GM23338 (cell line): ENCODE measurements around the gene PPP2R5B. TPM values are rescaled to one million over a fixed set of nuclear protein-coding genes. Genes with fewer than 3 reads are reported as not detected.

Experiments
- ATAC-seq: fragments of 200-7000 bp; cut with Tn5 transposase; 3 replicates; pipeline ENCODE4 v1.9.1; 2020
- DNase-seq: peaks from one replicate; pipeline ENCODE4 v3.0.0-alpha.2; 2015; ENCODE audit warnings: low spot score
- H2AFZ ChIP-seq: fragments of 200-600 bp; sonication (generic); 2 replicates; pipeline ENCODE4 v1.8.0; 2016; ENCODE audit warnings: antibody characterized with exemption, mild to moderate bottlenecking, moderate library complexity
- H3F3A ChIP-seq: fragments of 200-600 bp; sonication (generic); replicated peaks from 2 replicates; pipeline ENCODE4 v1.8.0; 2017; ENCODE audit warnings: antibody characterized with exemption, mixed run types, low read depth
- H3K27ac ChIP-seq: fragments of 200-600 bp; sonication (generic); 2 replicates; pipeline ENCODE4 v1.6.1; 2016; ENCODE audit warnings: low read depth
- H3K27me3 ChIP-seq: fragments of 200-600 bp; sonication (generic); 2 replicates; pipeline ENCODE4 v1.8.0; 2016; ENCODE audit warnings: mild to moderate bottlenecking, mixed run types, moderate library complexity; ENCODE audit not compliant: insufficient read depth
- H3K36me3 ChIP-seq: fragments of 200-600 bp; sonication (generic); 2 replicates; pipeline ENCODE4 v1.8.0; 2016; ENCODE audit warnings: mild to moderate bottlenecking; ENCODE audit not compliant: insufficient read depth
- H3K4me1 ChIP-seq: fragments of 200-600 bp; sonication (generic); 2 replicates; pipeline ENCODE4 v1.8.0; 2016; ENCODE audit warnings: mild to moderate bottlenecking, moderate library complexity; ENCODE audit not compliant: insufficient read depth
- H3K4me2 ChIP-seq: fragments of 200-600 bp; sonication (generic); 2 replicates; pipeline ENCODE4 v1.7.1; 2017; ENCODE audit warnings: mixed run types
- H3K4me3 ChIP-seq: fragments of 200-600 bp; sonication (generic); 2 replicates; pipeline ENCODE4 v1.6.1; 2016; ENCODE audit warnings: mixed run types
- H3K79me2 ChIP-seq: fragments of 200-600 bp; sonication (generic); replicated peaks from 2 replicates; pipeline ENCODE4 v1.8.0; 2017; ENCODE audit warnings: mild to moderate bottlenecking; ENCODE audit not compliant: insufficient read depth
- H3K9me2 ChIP-seq: fragments of 200-600 bp; sonication (generic); 2 replicates; pipeline ENCODE4 v1.8.0; 2017; ENCODE audit not compliant: insufficient read depth
- H4K20me1 ChIP-seq: fragments of 200-600 bp; sonication (generic); replicated peaks from 2 replicates; pipeline ENCODE4 v1.8.0; 2017; ENCODE audit warnings: mild to moderate bottlenecking; ENCODE audit not compliant: insufficient read depth
- H3K27ac Mint-ChIP-seq: 2 replicates; pipeline ENCODE4 v1.8.0; 2020; ENCODE audit warnings: inconsistent platforms, mild to moderate bottlenecking, moderate library complexity, mixed read lengths
- H3K27me3 Mint-ChIP-seq: 3 replicates; pipeline ENCODE4 v1.8.0; 2022; ENCODE audit warnings: low read depth, mild to moderate bottlenecking, moderate library complexity, mixed read lengths, inconsistent platforms; ENCODE audit not compliant: insufficient read depth, poor library complexity
- H3K36me3 Mint-ChIP-seq: 3 replicates; pipeline ENCODE4 v1.8.0; 2021; ENCODE audit warnings: low read depth, mild to moderate bottlenecking, inconsistent platforms, moderate library complexity, mixed read lengths
- H3K4me1 Mint-ChIP-seq: 3 replicates; pipeline ENCODE4 v1.8.0; 2020; ENCODE audit warnings: mild to moderate bottlenecking, inconsistent platforms, mixed read lengths
- H3K4me3 Mint-ChIP-seq: 3 replicates; pipeline ENCODE4 v1.8.0; 2021; ENCODE audit warnings: moderate library complexity, mild to moderate bottlenecking, inconsistent platforms, mixed read lengths
- H3K9me3 Mint-ChIP-seq: 3 replicates; pipeline ENCODE4 v1.8.0; 2020; ENCODE audit warnings: moderate library complexity, mild to moderate bottlenecking, inconsistent platforms, mixed read lengths
- JUNB ChIP-seq: IDR thresholded peaks from one replicate; pipeline ENCODE4 v1.6.1; 2016; ENCODE audit warnings: antibody characterized with exemption; ENCODE audit not compliant: unreplicated experiment
- NANOG ChIP-seq: IDR thresholded peaks from 2 replicates; pipeline ENCODE4 v1.6.1; 2016; ENCODE audit warnings: antibody characterized with exemption, borderline replicate concordance
- POLR2AphosphoS5 ChIP-seq: IDR thresholded peaks from 2 replicates; pipeline ENCODE4 v1.6.1; 2016; ENCODE audit warnings: antibody characterized with exemption, low read depth
- STAT1 ChIP-seq: IDR thresholded peaks from one replicate; pipeline ENCODE4 v1.6.1; 2016; ENCODE audit warnings: antibody characterized with exemption; ENCODE audit not compliant: unreplicated experiment
- ZNF114 ChIP-seq: fragments of 250-450 bp; sonication (Bioruptor Pico); IDR thresholded peaks from 2 replicates; pipeline ENCODE4 v1.5.0; 2020; ENCODE audit warnings: mild to moderate bottlenecking, moderate library complexity
- ZNF331 ChIP-seq: fragments of 250-450 bp; sonication (Bioruptor Pico); IDR thresholded peaks from 2 replicates; pipeline ENCODE4 v1.5.0; 2020; ENCODE audit warnings: low read depth, mild to moderate bottlenecking, moderate library complexity
- polyA plus RNA-seq: library from polyadenylated mRNA; unstranded; fragments of >200 nt; fragmentation: Nextera tagmentation; extraction: Ambion mirVana; gene quantifications from 2 replicates; pipeline ENCODE4 v1.2.1, GENCODE V29; 2016
- total RNA-seq: library from RNA; depleted of rRNA; stranded (reverse); fragments of >200 nt; shearing (Covaris generic); gene quantifications from 2 replicates; pipeline ENCODE4 v1.2.3, GENCODE V29; 2014
- TF ChIP-seq, protein P1 (sequence below): IDR thresholded peaks from one replicate; pipeline ENCODE4 v1.6.1; 2018; ENCODE audit warnings: antibody characterized with exemption; ENCODE audit not compliant: unreplicated experiment
- TF ChIP-seq, protein P2 (sequence below), 2 experiments: fragments of 200-600 bp in 1 of 2; sonication (generic) in 1 of 2; conservative IDR thresholded peaks; 2 replicates each; pipeline versions ENCODE4 v1.5.1 to v1.6.1; 2016 to 2017; ENCODE audit warnings: antibody characterized with exemption in 2 of 2, low read depth in 2 of 2, mild to moderate bottlenecking in 2 of 2, moderate library complexity in 1 of 2

The PPP2R5B gene
- total and polyA plus RNA-seq, 2 experiments from 2014 or later, result 2.8 to 5.8 TPM

DNA sequence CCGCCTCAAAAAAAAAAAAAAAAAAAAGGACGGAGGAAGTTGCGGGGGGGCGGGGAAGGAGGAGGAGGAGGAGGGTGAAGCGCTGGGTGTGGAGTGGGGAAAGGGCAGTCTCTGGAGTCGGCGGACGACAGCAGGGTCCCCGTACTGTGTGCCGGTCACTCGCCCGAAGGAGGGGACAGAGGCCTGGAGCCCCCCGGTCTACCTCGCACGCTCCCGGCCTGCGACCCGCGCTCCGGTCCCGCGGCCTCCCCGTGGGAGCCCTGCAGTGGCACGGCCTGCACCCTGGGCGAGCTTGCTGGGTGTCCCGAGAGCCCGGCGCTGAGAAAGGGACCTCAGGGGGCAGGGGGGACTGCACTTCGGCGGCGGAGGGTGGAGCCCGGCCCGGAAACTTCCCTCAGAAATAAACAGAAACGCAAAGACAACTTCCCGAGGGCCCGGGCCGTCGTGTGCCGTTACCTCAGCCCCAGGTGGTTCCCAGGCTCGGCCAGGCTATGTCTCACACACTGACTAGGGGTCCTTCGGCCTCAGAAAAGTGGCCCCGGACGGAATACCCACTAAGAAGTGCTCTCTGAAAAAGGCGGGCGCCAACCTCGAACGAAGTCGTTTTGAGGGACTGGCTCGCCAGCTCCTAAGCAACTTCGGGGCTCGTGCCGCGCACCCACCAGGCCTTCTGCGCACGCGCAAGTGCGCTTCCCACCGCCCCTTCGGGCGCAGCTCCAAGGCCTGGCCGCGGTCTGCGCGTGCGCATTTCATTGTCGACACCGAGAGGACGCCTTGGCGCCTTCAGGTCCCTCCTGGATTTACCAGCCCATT, 47.1 kb downstream of the PPP2R5B start, which contains the start of gene MAJIN:
Gene MAJIN, minus strand, starts transcription at position 688 of the 813 bp plus-strand sequence. CDS start 12,703 bp downstream, outside the sequence.
- Mint-ChIP-seq H3K36me3 (no peaks in the 10 kb centered on the region), H3K27ac (no peak within 1 kb of the TSS), H3K4me3 (no peak within 1 kb of the TSS), H3K27me3 (peaks cover 10% of the 10 kb centered on the region), H3K4me1 (no peaks in the 10 kb centered on the region), H3K9me3 (peaks cover 3% of the 10 kb centered on the region; the same call in 1 of the 3 replicates)
- H3K4me3 ChIP-seq, result peak within 1 kb of the TSS; percentile 30; the same call in 1 of the 2 replicates
- H3K4me2 ChIP-seq, result peak within 1 kb of the TSS; percentile 44; the same call in 1 of the 2 replicates
- no peaks in the 10 kb centered on the region for H3K9me2 ChIP-seq
- TF ChIP-seq, protein P1, sequence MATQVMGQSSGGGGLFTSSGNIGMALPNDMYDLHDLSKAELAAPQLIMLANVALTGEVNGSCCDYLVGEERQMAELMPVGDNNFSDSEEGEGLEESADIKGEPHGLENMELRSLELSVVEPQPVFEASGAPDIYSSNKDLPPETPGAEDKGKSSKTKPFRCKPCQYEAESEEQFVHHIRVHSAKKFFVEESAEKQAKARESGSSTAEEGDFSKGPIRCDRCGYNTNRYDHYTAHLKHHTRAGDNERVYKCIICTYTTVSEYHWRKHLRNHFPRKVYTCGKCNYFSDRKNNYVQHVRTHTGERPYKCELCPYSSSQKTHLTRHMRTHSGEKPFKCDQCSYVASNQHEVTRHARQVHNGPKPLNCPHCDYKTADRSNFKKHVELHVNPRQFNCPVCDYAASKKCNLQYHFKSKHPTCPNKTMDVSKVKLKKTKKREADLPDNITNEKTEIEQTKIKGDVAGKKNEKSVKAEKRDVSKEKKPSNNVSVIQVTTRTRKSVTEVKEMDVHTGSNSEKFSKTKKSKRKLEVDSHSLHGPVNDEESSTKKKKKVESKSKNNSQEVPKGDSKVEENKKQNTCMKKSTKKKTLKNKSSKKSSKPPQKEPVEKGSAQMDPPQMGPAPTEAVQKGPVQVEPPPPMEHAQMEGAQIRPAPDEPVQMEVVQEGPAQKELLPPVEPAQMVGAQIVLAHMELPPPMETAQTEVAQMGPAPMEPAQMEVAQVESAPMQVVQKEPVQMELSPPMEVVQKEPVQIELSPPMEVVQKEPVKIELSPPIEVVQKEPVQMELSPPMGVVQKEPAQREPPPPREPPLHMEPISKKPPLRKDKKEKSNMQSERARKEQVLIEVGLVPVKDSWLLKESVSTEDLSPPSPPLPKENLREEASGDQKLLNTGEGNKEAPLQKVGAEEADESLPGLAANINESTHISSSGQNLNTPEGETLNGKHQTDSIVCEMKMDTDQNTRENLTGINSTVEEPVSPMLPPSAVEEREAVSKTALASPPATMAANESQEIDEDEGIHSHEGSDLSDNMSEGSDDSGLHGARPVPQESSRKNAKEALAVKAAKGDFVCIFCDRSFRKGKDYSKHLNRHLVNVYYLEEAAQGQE, result no peak
- TF ChIP-seq POLR2AphosphoS5, result peak; percentile 44; the same call in 1 of the 2 replicates
- ATAC-seq, result peak; percentile 88
- H4K20me1 ChIP-seq, result no peaks in the 10 kb centered on the region; the same call in 1 of the 2 replicates
- no peaks in the 10 kb centered on the region for H3K79me2 ChIP-seq
- peak within 1 kb of the TSS; percentile 91 for H2AFZ ChIP-seq
- no peak within 1 kb of the TSS for H3K27ac ChIP-seq
- H3F3A ChIP-seq, result no peaks in the 10 kb centered on the region
- H3K36me3 ChIP-seq, result no peaks in the 10 kb centered on the region
- DNase-seq, result peak; percentile 97
- peaks cover 26% of the 10 kb centered on the region for H3K27me3 ChIP-seq
- no peaks in the 10 kb centered on the region for H3K4me1 ChIP-seq

DNA sequence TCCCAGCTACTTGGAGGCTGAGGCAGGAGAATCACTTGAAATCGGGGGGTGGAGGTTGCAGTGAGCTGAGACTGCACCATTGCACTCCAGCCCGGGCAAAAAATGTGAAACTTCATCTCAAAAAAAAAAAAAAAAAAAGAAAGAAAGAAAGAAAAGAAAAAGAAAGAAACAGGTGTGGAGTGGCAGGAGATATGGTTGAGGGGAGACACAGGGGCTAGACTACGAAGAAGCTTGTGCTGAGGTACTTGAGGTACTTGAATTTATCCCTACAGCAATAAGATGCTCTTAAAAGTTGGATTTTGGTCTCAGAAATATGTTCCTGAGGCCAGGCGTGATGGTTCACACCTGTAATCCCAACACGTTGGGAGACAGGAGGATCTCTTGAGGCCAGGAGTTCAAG, 49.6 kb downstream of the PPP2R5B start:
- Histone ChIP-seq H3K4me1 (no peaks in the 10 kb centered on the region), H4K20me1 (no peaks in the 10 kb centered on the region; the same call in 1 of the 2 replicates), H2AFZ (no peak overlapping the region), H3K9me2 (no peaks in the 10 kb centered on the region), H3K79me2 (no peaks in the 10 kb centered on the region), H3K4me2 (no peak overlapping the region), H3K36me3 (no peaks in the 10 kb centered on the region), H3K4me3 (no peak overlapping the region), H3K27ac (no peak overlapping the region), H3F3A (no peaks in the 10 kb centered on the region), H3K27me3 (peaks cover 26% of the 10 kb centered on the region)
- Mint-ChIP-seq H3K9me3 (peaks cover 3% of the 10 kb centered on the region; the same call in 1 of the 3 replicates), H3K36me3 (no peaks in the 10 kb centered on the region), H3K4me3 (no peak overlapping the region), H3K27ac (no peak overlapping the region), H3K4me1 (no peaks in the 10 kb centered on the region), H3K27me3 (peaks cover 10% of the 10 kb centered on the region)
- DNase-seq, result no peak
- no peak for ATAC-seq
- no peak for TF ChIP-seq ZNF114 (CRISPR knock-in tag)
- no peak for TF ChIP-seq ZNF331 (CRISPR knock-in tag)
- no peak for TF ChIP-seq NANOG
- no peak for TF ChIP-seq STAT1
- TF ChIP-seq, protein P1, result no peak
- TF ChIP-seq JUNB, result no peak
- TF ChIP-seq POLR2AphosphoS5, result no peak
- TF ChIP-seq, protein P2, sequence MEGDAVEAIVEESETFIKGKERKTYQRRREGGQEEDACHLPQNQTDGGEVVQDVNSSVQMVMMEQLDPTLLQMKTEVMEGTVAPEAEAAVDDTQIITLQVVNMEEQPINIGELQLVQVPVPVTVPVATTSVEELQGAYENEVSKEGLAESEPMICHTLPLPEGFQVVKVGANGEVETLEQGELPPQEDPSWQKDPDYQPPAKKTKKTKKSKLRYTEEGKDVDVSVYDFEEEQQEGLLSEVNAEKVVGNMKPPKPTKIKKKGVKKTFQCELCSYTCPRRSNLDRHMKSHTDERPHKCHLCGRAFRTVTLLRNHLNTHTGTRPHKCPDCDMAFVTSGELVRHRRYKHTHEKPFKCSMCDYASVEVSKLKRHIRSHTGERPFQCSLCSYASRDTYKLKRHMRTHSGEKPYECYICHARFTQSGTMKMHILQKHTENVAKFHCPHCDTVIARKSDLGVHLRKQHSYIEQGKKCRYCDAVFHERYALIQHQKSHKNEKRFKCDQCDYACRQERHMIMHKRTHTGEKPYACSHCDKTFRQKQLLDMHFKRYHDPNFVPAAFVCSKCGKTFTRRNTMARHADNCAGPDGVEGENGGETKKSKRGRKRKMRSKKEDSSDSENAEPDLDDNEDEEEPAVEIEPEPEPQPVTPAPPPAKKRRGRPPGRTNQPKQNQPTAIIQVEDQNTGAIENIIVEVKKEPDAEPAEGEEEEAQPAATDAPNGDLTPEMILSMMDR (conservative IDR thresholded peaks at IDR 0.05; ENCODE audit: low read depth in 2 of 2), result no peak
